OCI-LY1 (cell line): ENCODE results near the gene FBXO28.

ENCODE experiments used
- H2AFZ ChIP-seq: fragments of 200-600 bp; sonication (generic), shearing (Covaris generic); 2 replicates; pipeline ENCODE4 v1.6.0; 2014; ENCODE audit warnings: antibody characterized with exemption, mild to moderate bottlenecking, low read length
- H3F3A ChIP-seq: fragments of 200-600 bp; sonication (generic), shearing (Covaris generic); 2 replicates; pipeline ENCODE4 v1.6.0; 2014; ENCODE audit warnings: mild to moderate bottlenecking, antibody characterized with exemption, low read length, moderate library complexity; ENCODE audit not compliant: insufficient read depth
- H3K27ac ChIP-seq: fragments of 200-600 bp; sonication (generic); 2 replicates; pipeline ENCODE4 v1.5.1; 2014; ENCODE audit warnings: low read length, mixed run types, mild to moderate bottlenecking, low read depth; ENCODE audit not compliant: poor library complexity, severe bottlenecking
- H3K27me3 ChIP-seq: fragments of 200-600 bp; sonication (generic); 2 replicates; pipeline ENCODE4 v1.6.0; 2014; ENCODE audit warnings: antibody characterized with exemption, mild to moderate bottlenecking, low read length, moderate library complexity; ENCODE audit not compliant: insufficient read depth
- H3K36me3 ChIP-seq: fragments of 200-600 bp; sonication (generic); 2 replicates; pipeline ENCODE4 v1.6.1; 2014; ENCODE audit warnings: mild to moderate bottlenecking, antibody characterized with exemption, low read length, moderate library complexity, mixed read lengths; ENCODE audit not compliant: insufficient read depth
- H3K4me1 ChIP-seq: fragments of 200-600 bp; sonication (generic); 2 replicates; pipeline ENCODE4 v1.5.1; 2014; ENCODE audit warnings: mild to moderate bottlenecking, low read length, moderate library complexity; ENCODE audit not compliant: insufficient read depth, severe bottlenecking
- H3K4me2 ChIP-seq: fragments of 200-600 bp; sonication (generic), shearing (Covaris generic); 2 replicates; pipeline ENCODE4 v1.6.1; 2014; ENCODE audit warnings: low read length
- H3K4me3 ChIP-seq: fragments of 200-600 bp; sonication (generic); 2 replicates; pipeline ENCODE4 v1.5.1; 2014; ENCODE audit warnings: low read length, low read depth, mild to moderate bottlenecking, mixed read lengths; ENCODE audit not compliant: poor library complexity, severe bottlenecking
- H3K79me2 ChIP-seq: fragments of 200-600 bp; shearing (Covaris generic); 2 replicates; pipeline ENCODE4 v1.6.1; 2016; ENCODE audit warnings: mixed run types, low read length, mixed read lengths; ENCODE audit not compliant: insufficient read depth
- H3K9ac ChIP-seq: fragments of 200-600 bp; sonication (generic), shearing (Covaris generic); 2 replicates; pipeline ENCODE4 v1.6.1; 2014; ENCODE audit warnings: mild to moderate bottlenecking, low read length, mixed read lengths
- H3K9me2 ChIP-seq: fragments of 200-600 bp; sonication (generic), shearing (Covaris generic); 2 replicates; pipeline ENCODE4 v1.6.1; 2014; ENCODE audit warnings: low read depth, mild to moderate bottlenecking, low read length, mixed read lengths
- H3K9me3 ChIP-seq: fragments of 200-600 bp; shearing (Covaris generic); 2 replicates; pipeline ENCODE4 v1.6.1; 2014; ENCODE audit warnings: low read length, mixed read lengths
- H4K20me1 ChIP-seq: fragments of 200-600 bp; sonication (generic), shearing (Covaris generic); 2 replicates; pipeline ENCODE4 v1.6.0; 2016; ENCODE audit warnings: mild to moderate bottlenecking, low read length; ENCODE audit not compliant: insufficient read depth
- CTCF ChIP-seq: fragments of 200-600 bp; sonication (generic), shearing (Covaris generic); IDR thresholded peaks from 2 replicates; pipeline ENCODE4 v1.5.1; 2017; ENCODE audit warnings: mild to moderate bottlenecking, antibody characterized with exemption, low read length, moderate library complexity, mixed read lengths
- EZH2 ChIP-seq: fragments of 200-600 bp; sonication (generic), shearing (Covaris generic); IDR thresholded peaks from 2 replicates; pipeline ENCODE4 v1.8.0; 2017; ENCODE audit warnings: borderline replicate concordance, mixed run types, mild to moderate bottlenecking, antibody characterized with exemption, low read length, moderate library complexity, mixed read lengths

FBXO28 gene

DNA sequence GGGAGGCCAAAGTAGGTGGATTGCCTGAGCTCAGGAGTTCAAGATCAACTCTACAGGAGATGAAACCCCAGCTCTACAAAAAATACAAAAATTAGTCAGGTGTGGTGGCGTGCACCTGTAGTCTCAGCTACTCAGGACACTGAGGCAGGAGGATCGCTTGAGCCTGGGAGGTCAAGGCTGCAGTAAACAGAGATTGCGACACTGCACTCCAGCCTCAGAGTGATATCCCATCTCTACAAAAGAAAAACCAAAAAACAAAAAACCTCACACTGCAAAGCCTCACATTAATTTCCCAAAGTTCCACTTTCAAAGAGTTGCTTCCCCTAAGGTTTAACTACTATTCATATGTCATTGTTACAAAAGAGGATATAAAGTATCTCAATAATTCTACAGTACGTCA is 29.0 kb upstream of the FBXO28 start:
- Histone ChIP-seq H3K36me3 (no peaks in the 10 kb centered on the region), H3K79me2 (no peaks in the 10 kb centered on the region), H3K4me1 (no peaks in the 10 kb centered on the region), H3F3A (no peaks in the 10 kb centered on the region), H3K27me3 (0 out of 2 replicates have a peak, but pooled peaks cover 4% of the 10 kb centered on the region), H3K9me3 (no peaks in the 10 kb centered on the region), H3K9me2 (no peaks in the 10 kb centered on the region), H3K27ac (no peak overlapping the region), H2AFZ (no peak overlapping the region), H4K20me1 (no peaks in the 10 kb centered on the region), H3K9ac (no peak overlapping the region), H3K4me2 (no peak overlapping the region), H3K4me3 (no peak overlapping the region)
- no peak for TF ChIP-seq CTCF
- TF ChIP-seq EZH2, result no peak

GRCh38 chr1:224085421-224086108 is 28.3 kb upstream of the FBXO28 start:
- H3F3A ChIP-seq, result no peaks in the 10 kb centered on the region
- no peaks in the 10 kb centered on the region for H4K20me1 ChIP-seq
- no peaks in the 10 kb centered on the region for H3K4me1 ChIP-seq
- no peaks in the 10 kb centered on the region for H3K36me3 ChIP-seq
- no peaks in the 10 kb centered on the region for H3K9me2 ChIP-seq
- no peaks in the 10 kb centered on the region for H3K79me2 ChIP-seq
- H3K27me3 ChIP-seq, result 0 out of 2 replicates have a peak, but pooled peaks cover 4% of the 10 kb centered on the region
- H2AFZ ChIP-seq, result no peak overlapping the region
- no peak overlapping the region for H3K9ac ChIP-seq
- no peak overlapping the region for H3K4me2 ChIP-seq
- H3K27ac ChIP-seq, result no peak overlapping the region
- no peaks in the 10 kb centered on the region for H3K9me3 ChIP-seq
- TF ChIP-seq EZH2, result no peak
- TF ChIP-seq CTCF, result no peak
- no peak overlapping the region for H3K4me3 ChIP-seq

DNA sequence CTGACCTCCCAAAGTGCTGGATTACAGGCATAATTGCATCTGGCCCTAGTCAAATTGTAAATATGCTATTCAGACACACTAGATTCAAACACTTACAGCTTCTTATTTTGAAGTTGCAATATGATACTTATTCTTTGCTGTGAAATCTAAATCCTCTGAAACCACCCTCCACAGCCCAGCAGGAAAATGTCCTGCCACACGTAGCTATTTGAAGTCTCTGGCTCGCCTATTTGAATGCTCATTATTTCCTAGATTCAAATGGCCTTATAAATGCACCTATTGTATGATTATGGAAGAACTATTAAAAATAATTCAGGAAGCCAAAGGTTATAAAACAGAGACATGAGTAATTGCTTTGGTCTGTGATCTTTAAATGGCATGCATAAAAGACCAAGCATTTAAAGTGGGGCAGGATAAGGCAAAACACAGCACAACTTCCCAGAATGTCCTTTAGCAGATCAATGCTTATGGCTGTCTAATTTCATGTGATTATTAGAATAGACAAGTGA is 26.6 kb upstream of the FBXO28 start:
- Histone ChIP-seq H3K4me2 (no peak overlapping the region), H3K27me3 (0 out of 2 replicates have a peak, but pooled peaks cover 4% of the 10 kb centered on the region), H3K27ac (no peak overlapping the region)

More for the DNA sequence above, 26.6 kb upstream of the FBXO28 start:
- TF ChIP-seq CTCF (no peak), EZH2 (no peak)
- no peaks in the 10 kb centered on the region for H3F3A ChIP-seq
- H3K36me3 ChIP-seq, result no peaks in the 10 kb centered on the region
- H2AFZ ChIP-seq, result no peak overlapping the region
- H3K4me1 ChIP-seq, result no peaks in the 10 kb centered on the region
- H3K79me2 ChIP-seq, result no peaks in the 10 kb centered on the region
- H3K9me3 ChIP-seq, result no peaks in the 10 kb centered on the region
- H3K9ac ChIP-seq, result no peak overlapping the region
- H3K9me2 ChIP-seq, result no peaks in the 10 kb centered on the region
- no peak overlapping the region for H3K4me3 ChIP-seq
- no peaks in the 10 kb centered on the region for H4K20me1 ChIP-seq
